DLD1 (cell line): Measurements from ENCODE around the gene MAGI1.

Experiments used
- in situ Hi-C: cut with HindIII; loops from 2 replicates; pipeline ENCODE4 v1.10.0; 2017; ENCODE audit warnings: low sequenced_read_pairs

Gene MAGI1

DNA sequence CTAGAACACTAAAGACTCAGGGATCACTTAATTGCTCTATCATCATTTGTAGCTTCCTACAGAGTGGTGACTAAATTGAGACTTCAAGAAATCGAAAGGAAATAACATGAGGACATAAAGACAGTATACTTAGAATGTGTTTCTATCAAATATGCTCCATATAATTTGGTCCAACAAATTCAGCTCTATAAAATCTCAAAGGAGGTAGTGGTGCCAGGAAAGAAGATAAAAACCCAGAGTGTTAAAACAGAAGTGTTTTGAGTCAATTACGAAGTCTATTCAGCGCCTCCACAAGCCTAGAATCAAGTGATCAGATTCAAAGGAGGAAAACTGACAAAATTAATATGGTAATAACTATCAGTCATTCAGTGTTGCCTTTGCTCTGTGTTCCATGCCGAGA, 22.9 kb downstream of the MAGI1 start:
- in situ Hi-C loops, result no loop called here

DNA sequence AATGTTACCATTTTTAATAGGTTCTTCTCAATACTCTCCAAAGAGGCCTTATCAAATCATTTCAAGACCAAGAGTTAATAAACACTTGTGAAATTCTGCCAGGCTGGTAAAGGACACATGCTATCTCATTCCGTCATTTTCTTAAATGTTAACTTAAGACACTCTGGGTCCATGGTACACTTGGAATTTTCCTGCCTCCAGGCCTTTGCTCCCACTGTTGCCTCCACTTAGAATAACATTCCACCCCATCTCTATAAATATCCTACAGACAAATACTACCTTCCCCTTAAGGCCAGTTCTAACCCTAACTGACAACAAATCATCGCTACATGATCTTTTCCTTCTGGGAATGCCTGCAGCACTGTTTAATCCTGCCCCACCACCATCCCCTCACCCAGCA, 24.1 kb downstream of the MAGI1 start:
- in situ Hi-C loops, result no loop called here

DNA sequence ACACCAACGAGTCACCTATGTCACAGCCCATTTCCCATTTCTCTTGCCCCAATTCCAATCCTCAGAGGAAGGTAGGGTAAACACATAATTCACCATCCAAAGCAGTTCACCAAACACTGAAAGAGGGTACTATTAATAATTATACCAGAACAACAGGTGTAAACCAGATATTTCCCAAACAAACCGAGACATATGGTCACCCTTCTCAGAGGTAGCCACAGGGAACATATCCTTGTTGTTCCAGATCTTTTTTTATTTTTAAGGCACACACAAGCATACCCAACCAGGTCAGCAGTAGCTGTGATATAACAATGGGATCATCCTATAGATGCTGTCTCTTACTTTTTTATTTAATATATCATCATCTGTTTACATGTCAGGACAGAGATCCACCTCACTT, 24.7 kb downstream of the MAGI1 start:
- in situ Hi-C loops, result no loop called here

DNA sequence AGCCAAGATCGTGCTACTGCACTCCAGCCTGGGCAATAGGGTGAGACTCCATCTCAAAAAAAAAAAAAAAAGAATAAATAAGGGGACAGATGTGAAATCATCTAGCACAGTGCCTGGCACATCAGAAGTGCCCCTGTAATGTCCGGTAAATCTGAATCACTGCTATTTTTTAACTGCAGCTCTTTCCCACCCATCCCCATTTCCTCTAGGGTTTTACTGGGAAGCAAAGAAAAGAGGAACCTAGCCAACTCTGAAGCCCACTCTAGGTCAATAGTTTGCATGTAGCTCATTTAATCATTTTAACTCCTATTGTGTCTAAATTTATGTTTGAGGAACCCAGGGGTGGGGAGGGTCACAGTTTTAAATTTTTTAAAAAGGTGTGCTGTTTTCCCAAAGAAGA, 26.0 kb downstream of the MAGI1 start:
- in situ Hi-C loops, result no loop called here

DNA sequence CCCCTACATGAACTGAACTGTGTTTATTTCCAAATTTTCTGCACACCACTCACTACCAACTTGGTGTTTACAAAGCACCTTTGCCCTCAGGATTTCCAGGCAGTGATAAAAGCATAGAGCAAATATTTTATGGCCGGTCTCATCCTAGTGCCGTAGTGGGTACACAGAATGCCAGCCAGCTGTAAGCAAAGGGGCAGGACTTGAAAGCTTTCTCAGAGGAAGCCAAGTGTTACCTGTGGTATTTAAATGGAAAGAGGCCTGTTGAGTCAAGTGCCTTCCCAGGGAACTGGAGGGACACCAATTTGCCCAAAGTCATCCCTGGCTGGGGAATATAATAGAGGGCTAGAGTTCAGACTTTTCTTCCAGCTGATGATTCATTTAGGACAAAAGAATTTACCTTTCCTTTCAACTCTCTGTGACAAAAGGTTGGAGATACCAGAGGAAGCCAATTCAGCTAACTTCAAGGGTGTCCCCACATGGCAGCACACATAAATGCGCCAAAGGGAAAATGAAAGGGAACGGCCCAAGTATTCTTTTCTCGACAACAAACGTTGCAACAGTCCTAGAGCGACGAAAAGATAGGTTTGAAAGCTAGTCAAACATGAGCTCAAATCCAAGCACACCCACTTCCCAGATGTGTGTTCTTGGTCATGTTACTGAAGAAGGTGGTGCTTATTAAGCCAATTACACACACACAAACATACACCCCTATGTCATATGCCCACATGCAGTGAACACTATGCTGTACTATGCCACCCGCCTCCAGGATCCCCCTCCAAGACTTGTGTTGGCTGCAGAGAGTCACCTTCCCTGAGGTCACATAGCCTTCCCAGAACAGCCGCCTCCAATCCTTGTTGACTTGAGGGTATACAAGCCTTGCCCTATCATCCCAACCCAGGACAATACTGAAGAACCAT, 27.7 kb downstream of the MAGI1 start:
- in situ Hi-C loops, result no loop called here

DNA sequence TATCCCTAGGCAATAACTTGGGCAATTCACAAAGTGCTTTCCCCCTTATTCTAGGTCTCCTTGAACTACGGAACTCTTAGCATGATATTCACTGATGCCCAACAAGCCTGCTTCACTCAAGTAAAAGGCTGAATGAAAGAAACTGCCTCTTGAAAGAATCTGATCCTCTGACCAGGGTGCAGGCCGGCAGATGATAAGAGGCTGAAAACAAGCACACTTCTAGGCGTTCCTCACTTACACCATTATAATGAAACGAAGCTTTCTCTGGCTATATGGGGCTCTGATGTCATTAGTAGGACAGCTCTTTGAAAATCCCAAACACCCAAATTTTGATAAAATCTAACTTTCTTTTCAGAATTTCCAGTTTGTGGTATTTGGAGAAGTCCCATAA, 28.4 kb downstream of the MAGI1 start:
- in situ Hi-C loops, result no loop called here

DNA sequence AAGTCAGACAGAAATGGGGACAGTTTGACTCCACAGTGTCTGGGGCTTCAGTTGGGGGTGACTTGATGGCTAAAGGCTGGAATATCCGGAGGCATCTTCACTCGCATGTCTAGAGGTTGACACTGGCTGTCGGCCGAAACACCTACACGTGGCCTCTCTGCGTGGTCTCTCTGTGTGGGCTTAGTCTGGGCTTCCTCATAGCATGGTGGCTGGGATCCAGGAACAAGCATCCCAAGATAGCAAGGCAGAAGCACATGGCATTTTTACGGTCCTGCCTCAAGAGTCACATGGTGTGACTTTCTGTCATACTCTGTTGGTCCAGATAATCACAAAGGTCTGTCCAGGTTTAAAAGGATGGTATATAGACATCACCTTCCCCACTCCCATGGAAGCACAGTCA, 34.5 kb downstream of the MAGI1 start:
- in situ Hi-C loops, result no loop called here

DNA sequence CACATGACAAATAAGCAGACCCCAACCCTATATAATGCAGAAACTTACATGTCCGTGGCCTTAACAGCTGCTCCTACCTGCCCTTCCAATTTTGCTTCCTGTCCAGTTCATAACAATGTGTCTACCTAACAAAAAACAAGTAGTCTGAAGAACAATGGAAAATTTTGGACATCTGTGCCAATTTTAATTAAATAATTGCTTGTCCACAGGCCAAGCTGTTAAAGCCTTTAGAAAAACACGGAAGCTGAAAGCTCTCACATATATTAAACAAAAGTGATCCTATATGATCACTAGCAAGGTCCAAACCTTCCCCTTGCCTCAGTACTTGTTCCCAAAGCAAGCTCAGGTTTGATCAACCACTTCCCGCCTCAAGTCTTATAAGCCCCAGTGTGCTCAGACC, 37.1 kb downstream of the MAGI1 start:
- in situ Hi-C loops, result no loop called here

DNA sequence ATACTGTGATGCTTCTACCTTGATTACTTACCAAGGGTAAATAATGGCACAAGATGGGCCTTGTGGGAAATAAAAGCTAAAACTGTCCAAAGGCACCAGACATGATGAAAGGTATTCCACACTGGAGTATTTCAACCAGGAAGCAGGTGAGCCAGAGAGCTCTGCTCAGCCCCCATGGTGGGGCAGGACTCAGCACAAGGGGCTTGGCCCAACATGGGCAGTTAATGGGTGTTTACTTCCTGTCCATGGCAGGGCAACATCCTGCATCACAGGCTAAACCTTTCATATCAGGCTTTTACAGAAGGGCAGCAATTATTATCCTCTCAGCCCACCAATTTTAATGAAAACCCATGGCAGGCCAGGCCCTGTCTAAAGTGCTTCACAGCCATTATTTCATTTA, 38.2 kb downstream of the MAGI1 start:
- in situ Hi-C loops, result no loop called here

DNA sequence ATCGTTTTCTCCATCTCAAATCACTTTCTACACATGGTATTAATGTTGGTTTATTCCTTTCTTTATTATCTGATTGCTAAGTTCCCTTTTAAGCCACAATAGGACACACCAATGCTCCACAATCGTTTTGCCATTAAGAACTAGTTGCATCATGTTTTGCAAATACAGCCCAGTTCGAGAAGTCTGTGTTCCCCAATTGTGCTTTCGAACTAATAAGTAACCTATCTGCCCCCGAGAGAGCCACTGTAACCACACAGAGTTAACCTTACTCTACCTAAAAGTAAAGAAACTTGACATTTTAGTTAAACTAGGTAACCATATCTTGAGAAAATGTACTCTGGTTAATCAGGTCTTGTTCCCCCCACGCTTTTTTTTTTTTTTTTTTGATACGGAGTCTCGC, 39.1 kb downstream of the MAGI1 start:
- in situ Hi-C loops, result no loop called here

DNA sequence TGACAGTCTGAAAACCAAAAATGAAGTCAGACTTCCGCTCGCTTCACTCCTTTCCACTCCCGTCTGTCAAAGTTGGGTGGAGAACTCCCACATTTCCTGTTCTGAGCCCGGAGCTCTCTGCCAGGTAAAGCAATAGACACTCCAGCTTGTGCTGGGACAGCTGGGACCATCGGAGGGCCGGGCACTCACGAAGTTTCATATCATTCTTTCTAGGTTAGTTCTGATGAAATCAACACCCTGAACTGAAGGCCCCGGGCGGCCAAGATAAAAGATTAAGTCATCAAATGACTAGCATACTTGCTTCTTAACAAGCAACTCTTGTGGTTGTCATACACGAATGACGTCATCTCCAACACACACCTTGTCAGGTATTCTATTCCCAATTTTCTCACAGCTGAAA, 42.1 kb downstream of the MAGI1 start:
- in situ Hi-C loops, result no loop called here

DNA sequence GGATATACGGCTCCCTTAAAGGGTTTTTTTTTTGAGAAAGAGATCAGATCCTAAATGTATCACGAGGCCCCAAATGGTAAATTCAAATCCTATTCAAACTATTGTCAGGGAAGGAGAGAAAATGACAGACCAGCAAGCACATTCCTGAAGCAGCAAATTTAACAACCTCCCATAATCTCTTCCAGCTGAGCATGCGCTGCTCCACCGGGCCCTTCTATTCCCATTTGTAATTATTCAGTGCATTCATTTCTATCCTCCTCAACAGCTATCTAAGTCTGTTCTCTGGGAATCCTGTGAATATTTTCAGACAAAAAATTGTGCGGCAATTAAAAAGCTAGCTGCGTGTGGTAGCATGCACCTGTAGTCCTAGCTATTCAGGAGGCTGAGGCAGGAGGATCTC, 43.2 kb downstream of the MAGI1 start:
- in situ Hi-C loops, result no loop called here

DNA sequence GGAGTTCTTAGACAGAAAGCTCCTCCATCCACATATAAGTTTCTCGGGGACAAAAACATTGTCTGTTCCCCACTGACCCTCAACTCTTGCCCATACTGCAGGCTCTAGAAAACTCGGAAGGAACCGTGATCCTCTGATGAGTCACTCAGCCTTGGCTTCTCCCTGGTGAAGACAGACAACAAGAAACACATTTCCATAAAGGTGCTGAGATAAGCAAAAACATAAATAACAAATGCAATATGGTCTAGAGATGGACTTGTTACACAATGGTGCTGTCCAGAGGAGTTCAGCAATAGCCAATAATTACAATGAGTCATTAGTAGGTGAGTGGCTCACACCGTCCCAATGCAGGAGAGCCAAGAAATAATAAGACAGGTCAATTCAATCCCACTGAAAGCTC, 43.7 kb downstream of the MAGI1 start:
- in situ Hi-C loops, result no loop called here

DNA sequence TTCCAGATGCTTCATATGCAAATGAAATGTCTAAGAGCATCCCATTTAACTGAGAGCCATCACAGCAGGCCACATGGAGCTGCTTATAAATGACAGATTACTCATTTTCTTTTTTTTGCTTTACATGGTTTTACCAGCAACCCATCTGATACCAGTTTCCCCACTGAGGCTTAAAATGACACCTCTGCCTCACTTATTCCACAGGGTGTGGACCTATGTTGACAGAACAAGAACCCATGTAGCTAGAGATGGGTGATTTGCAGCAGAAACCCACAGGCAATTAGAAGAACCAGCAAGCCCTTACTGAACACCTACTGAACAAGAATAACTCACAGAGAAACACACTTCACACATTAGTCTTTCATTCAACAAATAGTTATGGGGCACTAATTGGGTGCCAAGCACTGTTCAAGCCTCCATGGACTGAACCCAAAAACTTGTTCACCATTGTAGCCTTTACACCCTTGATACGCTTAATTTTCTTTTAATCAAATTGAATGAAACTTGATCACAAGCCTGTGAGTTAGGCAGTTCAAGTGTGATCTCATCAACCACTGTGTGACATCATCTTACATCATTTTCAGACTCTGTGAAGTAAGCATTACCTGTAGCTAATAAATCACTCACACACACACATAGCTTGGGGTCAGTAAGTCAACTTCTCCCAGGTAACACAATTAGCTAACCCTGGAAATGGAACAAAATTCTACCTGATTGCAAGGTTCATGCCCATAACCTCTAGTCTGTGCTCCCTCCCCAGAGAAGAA, 45.4 kb downstream of the MAGI1 start:
- in situ Hi-C loops, result no loop called here

DNA sequence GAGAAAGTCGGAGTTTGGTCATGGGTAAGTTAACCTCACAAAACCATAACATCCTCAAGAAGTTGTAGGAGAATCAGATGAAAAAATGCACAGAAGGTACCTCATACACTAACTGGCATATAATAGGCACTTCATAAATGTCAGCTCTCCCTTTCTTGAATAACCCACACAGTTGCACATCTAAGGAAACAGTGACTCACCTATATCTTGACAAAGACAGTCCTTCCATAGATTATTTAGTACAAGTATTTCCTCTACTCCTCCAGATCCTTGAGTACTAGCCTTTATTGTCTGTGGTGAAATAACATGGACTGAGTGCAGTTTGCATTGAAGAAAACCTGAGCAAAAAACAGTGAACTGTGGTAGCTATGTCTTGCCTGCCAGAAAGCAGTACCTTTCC, 46.6 kb downstream of the MAGI1 start:
- in situ Hi-C loops, result no loop called here

DNA sequence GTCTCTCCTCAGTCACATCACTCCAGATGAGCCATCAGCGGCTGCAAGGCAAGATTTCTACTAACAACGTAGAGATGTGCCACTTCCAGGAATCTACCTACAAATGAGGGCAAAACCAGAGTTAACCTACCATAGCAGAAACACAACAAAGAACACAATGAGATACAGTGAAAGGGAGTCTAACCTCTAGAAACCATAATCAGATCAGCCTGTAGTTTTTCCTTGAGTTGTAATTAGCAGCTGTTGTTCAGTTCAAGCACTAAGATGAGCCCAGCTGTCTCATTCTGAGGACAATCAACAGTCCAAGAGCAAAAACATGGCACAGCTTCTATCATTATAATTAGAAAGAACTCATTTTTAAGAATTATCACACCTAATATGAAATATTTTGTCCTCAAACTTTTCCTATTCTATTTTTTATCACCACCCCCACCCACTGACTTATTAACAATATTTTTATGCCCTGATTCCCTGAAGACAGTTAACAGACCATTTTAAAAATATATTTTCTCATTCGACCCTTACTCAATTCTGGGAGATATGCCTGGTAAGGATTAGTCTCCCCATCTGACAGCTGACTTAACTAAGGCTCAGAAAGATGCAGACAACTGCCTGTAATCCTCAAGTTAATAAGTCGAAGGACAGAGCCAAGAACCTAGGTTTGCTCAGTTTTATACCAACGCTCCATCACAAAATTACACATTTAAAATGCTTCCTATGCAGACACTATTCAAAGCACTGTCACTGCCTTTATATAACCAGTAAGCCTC, 50.1 kb downstream of the MAGI1 start:
- in situ Hi-C loops, result no loop called here

DNA sequence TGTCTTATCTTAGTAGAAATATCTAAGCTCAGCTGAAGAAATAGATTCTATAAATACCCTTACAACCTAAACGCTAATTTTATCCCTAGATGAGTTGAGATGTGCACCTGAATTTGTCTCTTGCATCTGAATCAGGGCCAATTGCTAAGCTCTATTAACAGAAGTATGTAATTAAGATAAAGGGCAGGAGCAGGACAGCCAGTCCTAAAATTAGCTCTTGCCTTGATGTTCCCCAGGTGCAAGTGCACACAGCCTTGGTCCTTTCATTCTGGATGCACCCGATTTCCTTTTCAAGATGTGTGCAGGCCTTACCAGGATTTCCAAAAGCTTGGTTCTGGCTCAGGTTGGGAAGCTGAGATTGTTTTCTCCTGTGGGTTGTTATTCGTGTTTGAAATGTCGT, 52.4 kb downstream of the MAGI1 start:
- in situ Hi-C loops, result no loop called here

DNA sequence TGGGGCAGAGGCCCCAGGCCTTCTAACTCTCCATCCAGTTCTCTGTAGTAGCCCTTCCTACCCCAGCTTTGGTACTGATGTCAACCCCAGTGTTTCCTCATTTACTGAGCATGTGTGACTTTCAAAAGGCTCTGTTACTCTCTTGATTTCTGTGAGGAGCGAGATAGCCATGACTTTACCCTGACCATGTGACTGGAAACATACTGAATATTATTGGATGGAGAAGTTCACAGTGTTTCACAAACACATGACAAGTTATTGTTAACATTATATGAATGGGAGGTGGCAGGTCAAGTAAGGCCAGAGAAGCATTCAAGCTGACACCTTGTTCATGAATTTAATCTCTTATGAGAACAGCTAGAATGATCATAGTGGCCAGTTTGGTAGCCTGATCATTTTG, 53.7 kb downstream of the MAGI1 start:
- in situ Hi-C loops, result no loop called here

DNA sequence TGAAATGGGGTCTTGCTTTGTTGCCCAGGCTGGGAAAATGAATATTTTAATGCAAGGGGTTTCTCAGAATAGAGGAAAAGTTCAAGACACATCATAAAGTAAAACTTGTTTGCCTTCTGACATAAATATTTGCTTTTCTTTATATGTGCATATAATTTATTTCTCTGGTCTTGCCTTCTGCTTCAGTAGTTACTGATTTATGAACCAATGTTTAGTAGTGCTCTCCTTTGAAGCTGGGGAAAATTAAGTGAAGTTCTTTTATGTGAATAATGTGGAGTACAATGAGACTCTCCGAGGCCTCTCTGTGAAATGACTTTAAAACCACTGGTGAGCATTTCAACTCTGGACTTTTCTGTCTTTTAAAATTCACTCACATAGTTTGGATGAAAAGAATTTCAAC, 55.6 kb downstream of the MAGI1 start:
- in situ Hi-C loops, result no loop called here

DNA sequence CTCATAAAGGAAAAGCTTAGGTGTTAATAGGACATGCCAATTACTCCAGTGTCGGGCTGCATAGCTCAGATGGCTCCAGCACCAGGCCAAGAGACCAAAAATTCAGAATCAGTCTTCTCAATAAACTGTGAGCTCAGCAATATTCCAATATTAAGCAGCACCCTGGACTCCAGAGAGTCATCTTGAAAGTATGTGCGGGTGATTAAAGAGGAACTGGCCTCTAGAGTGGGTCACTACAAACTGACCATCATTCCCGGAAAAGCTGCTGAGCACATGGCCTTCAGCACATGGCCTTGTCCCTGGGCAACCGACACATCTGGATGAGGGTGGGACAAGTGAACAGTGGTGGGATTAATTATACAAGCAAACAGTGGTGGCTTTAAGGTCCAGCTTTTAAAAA, 59.0 kb downstream of the MAGI1 start:
- in situ Hi-C loops, result no loop called here

DNA sequence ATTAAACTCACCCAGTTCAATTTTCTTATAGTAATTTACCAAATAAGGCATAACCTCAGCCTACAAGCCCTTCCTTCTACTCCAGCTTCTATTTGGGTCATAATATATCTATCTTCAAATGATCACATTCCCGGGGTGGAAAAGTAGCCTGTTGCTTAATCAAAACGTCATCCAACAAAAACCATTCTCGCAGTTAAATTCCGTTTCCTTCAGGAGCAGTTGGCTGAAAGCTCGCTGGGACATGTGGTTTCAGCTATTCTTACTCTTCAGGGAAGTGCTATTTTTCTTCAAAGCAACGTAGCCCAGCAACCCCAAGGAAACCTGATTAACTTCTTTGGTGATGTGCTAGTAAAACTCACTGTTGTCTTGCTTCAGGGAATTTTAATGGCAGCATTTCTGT, 59.6 kb downstream of the MAGI1 start:
- in situ Hi-C loops, result no loop called here

DNA sequence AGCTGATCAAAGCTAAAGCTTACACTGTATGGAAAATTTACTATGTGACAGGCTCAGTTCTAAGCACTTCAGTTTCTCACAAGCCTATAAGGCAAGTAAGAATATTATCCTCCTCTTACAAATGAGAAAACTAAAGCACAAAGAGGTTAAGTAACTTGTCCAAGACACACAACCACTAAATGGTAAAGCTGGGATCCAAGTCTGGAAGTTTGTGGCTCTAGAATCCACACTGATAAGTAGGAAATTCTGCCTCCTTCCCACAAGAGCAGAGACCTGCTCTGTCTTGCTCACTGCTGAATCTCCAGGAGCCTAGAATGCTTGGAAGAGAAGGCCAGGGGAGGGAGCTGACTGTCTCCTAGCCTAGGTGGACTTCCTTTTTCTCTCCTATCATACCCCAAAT, 60.6 kb downstream of the MAGI1 start:
- in situ Hi-C loops, result no loop called here
